GM23338 (cell line): ENCODE results near the gene MIPEP. TPM values are rescaled to one million over a fixed set of nuclear protein-coding genes. Genes with fewer than 3 reads are reported as not detected.

Experiments
- ATAC-seq: fragments of 200-7000 bp; cut with Tn5 transposase; 3 replicates; pipeline ENCODE4 v1.9.1; 2020
- DNase-seq: peaks from one replicate; pipeline ENCODE4 v3.0.0-alpha.2; 2015; ENCODE audit warnings: low spot score
- H2AFZ ChIP-seq: fragments of 200-600 bp; sonication (generic); 2 replicates; pipeline ENCODE4 v1.8.0; 2016; ENCODE audit warnings: antibody characterized with exemption, mild to moderate bottlenecking, moderate library complexity
- H3F3A ChIP-seq: fragments of 200-600 bp; sonication (generic); replicated peaks from 2 replicates; pipeline ENCODE4 v1.8.0; 2017; ENCODE audit warnings: antibody characterized with exemption, mixed run types, low read depth
- H3K27ac ChIP-seq: fragments of 200-600 bp; sonication (generic); 2 replicates; pipeline ENCODE4 v1.6.1; 2016; ENCODE audit warnings: low read depth
- H3K27me3 ChIP-seq: fragments of 200-600 bp; sonication (generic); 2 replicates; pipeline ENCODE4 v1.8.0; 2016; ENCODE audit warnings: mild to moderate bottlenecking, mixed run types, moderate library complexity; ENCODE audit not compliant: insufficient read depth
- H3K36me3 ChIP-seq: fragments of 200-600 bp; sonication (generic); 2 replicates; pipeline ENCODE4 v1.8.0; 2016; ENCODE audit warnings: mild to moderate bottlenecking; ENCODE audit not compliant: insufficient read depth
- H3K4me1 ChIP-seq: fragments of 200-600 bp; sonication (generic); 2 replicates; pipeline ENCODE4 v1.8.0; 2016; ENCODE audit warnings: mild to moderate bottlenecking, moderate library complexity; ENCODE audit not compliant: insufficient read depth
- H3K4me2 ChIP-seq: fragments of 200-600 bp; sonication (generic); 2 replicates; pipeline ENCODE4 v1.7.1; 2017; ENCODE audit warnings: mixed run types
- H3K4me3 ChIP-seq: fragments of 200-600 bp; sonication (generic); 2 replicates; pipeline ENCODE4 v1.6.1; 2016; ENCODE audit warnings: mixed run types
- H3K79me2 ChIP-seq: fragments of 200-600 bp; sonication (generic); replicated peaks from 2 replicates; pipeline ENCODE4 v1.8.0; 2017; ENCODE audit warnings: mild to moderate bottlenecking; ENCODE audit not compliant: insufficient read depth
- H3K9me2 ChIP-seq: fragments of 200-600 bp; sonication (generic); 2 replicates; pipeline ENCODE4 v1.8.0; 2017; ENCODE audit not compliant: insufficient read depth
- H4K20me1 ChIP-seq: fragments of 200-600 bp; sonication (generic); replicated peaks from 2 replicates; pipeline ENCODE4 v1.8.0; 2017; ENCODE audit warnings: mild to moderate bottlenecking; ENCODE audit not compliant: insufficient read depth
- H3K27ac Mint-ChIP-seq: 2 replicates; pipeline ENCODE4 v1.8.0; 2020; ENCODE audit warnings: inconsistent platforms, mild to moderate bottlenecking, moderate library complexity, mixed read lengths
- H3K27me3 Mint-ChIP-seq: 3 replicates; pipeline ENCODE4 v1.8.0; 2022; ENCODE audit warnings: low read depth, mild to moderate bottlenecking, moderate library complexity, mixed read lengths, inconsistent platforms; ENCODE audit not compliant: insufficient read depth, poor library complexity
- H3K36me3 Mint-ChIP-seq: 3 replicates; pipeline ENCODE4 v1.8.0; 2021; ENCODE audit warnings: low read depth, mild to moderate bottlenecking, inconsistent platforms, moderate library complexity, mixed read lengths
- H3K4me1 Mint-ChIP-seq: 3 replicates; pipeline ENCODE4 v1.8.0; 2020; ENCODE audit warnings: mild to moderate bottlenecking, inconsistent platforms, mixed read lengths
- H3K4me3 Mint-ChIP-seq: 3 replicates; pipeline ENCODE4 v1.8.0; 2021; ENCODE audit warnings: moderate library complexity, mild to moderate bottlenecking, inconsistent platforms, mixed read lengths
- H3K9me3 Mint-ChIP-seq: 3 replicates; pipeline ENCODE4 v1.8.0; 2020; ENCODE audit warnings: moderate library complexity, mild to moderate bottlenecking, inconsistent platforms, mixed read lengths
- CREB1 ChIP-seq: fragments of 250-450 bp; sonication (Bioruptor Pico); IDR thresholded peaks from 2 replicates; pipeline ENCODE4 v1.5.0; 2020; ENCODE audit warnings: low read depth, mild to moderate bottlenecking, moderate library complexity
- CTCF ChIP-seq, 2 experiments: fragments of 200-600 bp in 1 of 2; sonication (generic) in 1 of 2; conservative IDR thresholded peaks; 2 replicates each; pipeline versions ENCODE4 v1.5.1 to v1.6.1; 2016 to 2017; ENCODE audit warnings: antibody characterized with exemption in 2 of 2, low read depth in 2 of 2, mild to moderate bottlenecking in 2 of 2, moderate library complexity in 1 of 2
- ETS1 ChIP-seq: IDR thresholded peaks from 2 replicates; pipeline ENCODE4 v1.6.1; 2016; ENCODE audit warnings: antibody characterized with exemption
- EZH2 ChIP-seq: fragments of 200-600 bp; sonication (generic); IDR thresholded peaks from one replicate; pipeline ENCODE4 v1.8.0; 2017; ENCODE audit warnings: antibody characterized with exemption, mild to moderate bottlenecking, low read depth; ENCODE audit not compliant: unreplicated experiment
- EZH2phosphoT487 ChIP-seq: fragments of 200-600 bp; sonication (generic); IDR thresholded peaks from one replicate; pipeline ENCODE4 v1.8.1; 2018; ENCODE audit warnings: antibody characterized with exemption; ENCODE audit not compliant: unreplicated experiment
- JUNB ChIP-seq: IDR thresholded peaks from one replicate; pipeline ENCODE4 v1.6.1; 2016; ENCODE audit warnings: antibody characterized with exemption; ENCODE audit not compliant: unreplicated experiment
- NANOG ChIP-seq: IDR thresholded peaks from 2 replicates; pipeline ENCODE4 v1.6.1; 2016; ENCODE audit warnings: antibody characterized with exemption, borderline replicate concordance
- POLR2AphosphoS5 ChIP-seq: IDR thresholded peaks from 2 replicates; pipeline ENCODE4 v1.6.1; 2016; ENCODE audit warnings: antibody characterized with exemption, low read depth
- REST ChIP-seq: IDR thresholded peaks from one replicate; pipeline ENCODE4 v1.6.1; 2018; ENCODE audit warnings: antibody characterized with exemption; ENCODE audit not compliant: unreplicated experiment
- STAT1 ChIP-seq: IDR thresholded peaks from one replicate; pipeline ENCODE4 v1.6.1; 2016; ENCODE audit warnings: antibody characterized with exemption; ENCODE audit not compliant: unreplicated experiment
- ZNF114 ChIP-seq: fragments of 250-450 bp; sonication (Bioruptor Pico); IDR thresholded peaks from 2 replicates; pipeline ENCODE4 v1.5.0; 2020; ENCODE audit warnings: mild to moderate bottlenecking, moderate library complexity
- ZNF331 ChIP-seq: fragments of 250-450 bp; sonication (Bioruptor Pico); IDR thresholded peaks from 2 replicates; pipeline ENCODE4 v1.5.0; 2020; ENCODE audit warnings: low read depth, mild to moderate bottlenecking, moderate library complexity
- ZNF462 ChIP-seq: fragments of 250-450 bp; sonication (Bioruptor Pico); IDR thresholded peaks from 2 replicates; pipeline ENCODE4 v1.5.0; 2020; ENCODE audit warnings: mild to moderate bottlenecking, moderate library complexity
- polyA plus RNA-seq: library from polyadenylated mRNA; unstranded; fragments of >200 nt; fragmentation: Nextera tagmentation; extraction: Ambion mirVana; gene quantifications from 2 replicates; pipeline ENCODE4 v1.2.1, GENCODE V29; 2016
- total RNA-seq: library from RNA; depleted of rRNA; stranded (reverse); fragments of >200 nt; shearing (Covaris generic); gene quantifications from 2 replicates; pipeline ENCODE4 v1.2.3, GENCODE V29; 2014

The MIPEP gene
- total and polyA plus RNA-seq, 2 experiments from 2014 or later = 20.8 to 22.5 TPM

- Histone ChIP-seq H3K4me1 (peaks cover 7% of the 10 kb centered on the region), H2AFZ (no peak overlapping the region; the same call in 1 of the 2 replicates), H3K36me3 (no peaks in the 10 kb centered on the region), H3K27me3 (no peaks in the 10 kb centered on the region), H3K4me2 (no peak overlapping the region), H3F3A (no peaks in the 10 kb centered on the region), H3K4me3 (no peak overlapping the region), H3K79me2 (no peaks in the 10 kb centered on the region), H3K9me2 (peaks cover 6% of the 10 kb centered on the region; the same call in 1 of the 2 replicates), H3K27ac (no peak overlapping the region), H4K20me1 (no peaks in the 10 kb centered on the region)
- no peak for ATAC-seq
- Mint-ChIP-seq H3K27me3 (peaks cover 2% of the 10 kb centered on the region), H3K27ac (no peak overlapping the region), H3K4me1 (peaks cover 25% of the 10 kb centered on the region), H3K36me3 (no peaks in the 10 kb centered on the region), H3K9me3 (no peaks in the 10 kb centered on the region; the same call in 2 of the 3 replicates), H3K4me3 (no peak overlapping the region)
- TF ChIP-seq REST (no peak), EZH2 (no peak), NANOG (no peak), ZNF462 (CRISPR knock-in tag) (no peak), POLR2AphosphoS5 (no peak), ZNF114 (CRISPR knock-in tag) (no peak), JUNB (no peak), STAT1 (no peak), CTCF (conservative IDR thresholded peaks at IDR 0.05; ENCODE audit: low read depth in 2 of 2) (no peak), ETS1 (no peak), EZH2phosphoT487 (no peak), CREB1 (CRISPR knock-in tag) (no peak), ZNF331 (CRISPR knock-in tag) (no peak)
- DNase-seq = no peak
Measured at GRCh38 chr13:23701186-23701585, 188.0 kb downstream of the MIPEP start.
